Endothelial cell of umbilical vein (primary cell): ENCODE results near the gene RIPOR3. TPM values are rescaled to one million over a fixed set of nuclear protein-coding genes. Genes with fewer than 3 reads are reported as not detected.
A peak's percentile ranks its signal among the peaks of the same experiment; 100 is the strongest.

Experiments used
- BruUV-seq: library from RNA; stranded (reverse); fragments of 400-500 nt; replicated peaks from 2 replicates; lab custom pipeline; 2021; lab: Mats Ljungman, UMichigan
- CTCF ChIA-PET: fragments of 300-600, 350-600 bp; sonication (Branson Sonifier 250); formaldehyde crosslinking; loops from one replicate; lab custom pipeline; 2021; ENCODE audit warnings: antibody characterized with exemption, inconsistent platforms; lab: Charles Lee
- POLR2A ChIA-PET: fragments of 300-600, 350-600 bp; sonication (Branson Sonifier 250); formaldehyde crosslinking; loops from one replicate; lab custom pipeline; 2021; ENCODE audit warnings: antibody characterized with exemption, inconsistent platforms; lab: Charles Lee
- DNase-seq: peaks from one replicate; pipeline ENCODE4 v3.0.0-alpha.2; 2011; ENCODE audit warnings: low read depth, low spot score
- FAIRE-seq: peaks from 2 replicates; lab custom pipeline; 2011; peaks lifted over from hg19 to GRCh38; lab: Jason Lieb, UNC
- H2AFZ ChIP-seq: 2 replicates; pipeline ENCODE4 v1.6.0; 2012; ENCODE audit warnings: low read depth, low read length, control low read depth, inconsistent platforms
- H3K27ac ChIP-seq: 2 replicates; pipeline ENCODE4 v1.5.1; 2011; ENCODE audit warnings: low read depth, mild to moderate bottlenecking, control low read depth, low read length, moderate library complexity; ENCODE audit not compliant: insufficient read depth
- H3K27me3 ChIP-seq, 2 experiments: 2 replicates each; pipeline versions ENCODE4 v1.6.0 to v1.6.1; 2011; ENCODE audit warnings: low read length in 2 of 2, mixed read lengths in 1 of 2; ENCODE audit not compliant: control insufficient read depth in 2 of 2, insufficient read depth in 2 of 2
- H3K36me3 ChIP-seq, 2 experiments: 2 replicates in 1 of 2; 3 replicates in 1 of 2; pipeline ENCODE4 v1.5.1; 2011; ENCODE audit warnings: low read length in 2 of 2, mild to moderate bottlenecking in 1 of 2, moderate library complexity in 1 of 2; ENCODE audit not compliant: control insufficient read depth in 2 of 2, insufficient read depth in 2 of 2; ENCODE audit errors: extremely low read depth in 1 of 2
- H3K4me1 ChIP-seq: 3 replicates; pipeline ENCODE4 v1.5.1; 2011; ENCODE audit warnings: mild to moderate bottlenecking, low read length; ENCODE audit not compliant: control insufficient read depth, insufficient read depth; ENCODE audit errors: extremely low read depth
- H3K4me2 ChIP-seq: 2 replicates; pipeline ENCODE4 v1.6.1; 2011; ENCODE audit warnings: low read length, control low read depth, mixed read lengths; ENCODE audit not compliant: insufficient read depth
- H3K4me3 ChIP-seq, 3 experiments: fragments of 200-600 bp in 1 of 3; sonication (generic), shearing (Covaris generic) in 1 of 3; replicated peaks in 1 of 3; 2 replicates each; pipeline ENCODE4 v1.5.1; 2011 to 2016; ENCODE audit warnings: control low read depth in 3 of 3, low read length in 3 of 3, mild to moderate bottlenecking in 2 of 3, inconsistent platforms in 1 of 3, low read depth in 1 of 3, moderate library complexity in 1 of 3; ENCODE audit not compliant: insufficient read depth in 1 of 3
- H3K79me2 ChIP-seq: 2 replicates; pipeline ENCODE4 v1.6.0; 2012; ENCODE audit warnings: low read length, inconsistent platforms; ENCODE audit not compliant: control insufficient read depth, insufficient read depth
- H3K9ac ChIP-seq: replicated peaks from 2 replicates; pipeline ENCODE3; 2011; ENCODE audit warnings: low read length, control low read depth; ENCODE audit not compliant: insufficient read depth; ENCODE audit errors: extremely low read depth
- H3K9me1 ChIP-seq: replicated peaks from 3 replicates; pipeline ENCODE4 v1.6.0; 2011; ENCODE audit warnings: mild to moderate bottlenecking, low read length; ENCODE audit not compliant: control insufficient read depth, insufficient read depth; ENCODE audit errors: extremely low read depth
- H3K9me3 ChIP-seq: replicated peaks from 2 replicates; pipeline ENCODE4 v1.5.1; 2012; ENCODE audit warnings: low read length, inconsistent platforms; ENCODE audit not compliant: control insufficient read depth, insufficient read depth
- H4K20me1 ChIP-seq: replicated peaks from 2 replicates; pipeline ENCODE3; 2011; ENCODE audit warnings: mild to moderate bottlenecking, low read length; ENCODE audit not compliant: control insufficient read depth, insufficient read depth; ENCODE audit errors: extremely low read depth
- EZH2 ChIP-seq: IDR thresholded peaks from 2 replicates; pipeline ENCODE4 v1.6.1; 2012; ENCODE audit warnings: borderline replicate concordance, low read depth, mild to moderate bottlenecking, moderate library complexity, low read length, inconsistent platforms; ENCODE audit not compliant: severe bottlenecking
- GATA2 ChIP-seq: IDR thresholded peaks from 2 replicates; pipeline ENCODE4 v1.7.0; 2011; ENCODE audit warnings: low read depth, mild to moderate bottlenecking, moderate library complexity, mixed read lengths, low read length; ENCODE audit not compliant: insufficient read length, insufficient read depth
- JUN ChIP-seq: IDR thresholded peaks from 2 replicates; pipeline ENCODE4 v1.6.1; 2011; ENCODE audit warnings: borderline replicate concordance, low read depth; ENCODE audit not compliant: insufficient read length, insufficient read depth
- POLR2A ChIP-seq: IDR thresholded peaks from 2 replicates; pipeline ENCODE4 v1.6.1; 2012; ENCODE audit warnings: low read depth, mild to moderate bottlenecking, control low read depth, low read length
- dilution Hi-C: fragments of 300-500 bp; cut with MboI; formaldehyde crosslinking; loops from one replicate; pipeline ENCODE4 v1.15.0; 2019; ENCODE audit warnings: low sequenced_read_pairs; ENCODE audit not compliant: extremely low pct_ligation_motif_present
- intact Hi-C: fragments of 100-400 bp; cut with micrococcal nuclease; formaldehyde crosslinking; loops from one replicate; pipeline ENCODE4 v1.10.0; 2022
- polyA plus RNA-seq, 4 experiments: library from polyadenylated mRNA; depleted of rRNA in 3 of 4; stranded (reverse) in 3 of 4; unstranded in 1 of 4; fragments of >200 nt; gene quantifications; 2 replicates each; pipeline versions ENCODE4 v1.2.1 to v1.2.3, GENCODE V29; 2011 to 2012; ENCODE audit warnings: missing spikeins in 1 of 4
- total RNA-seq: library from RNA; stranded (reverse); gene quantifications from 2 replicates; pipeline ENCODE4 v1.2.3, GENCODE V29; 2021

The RIPOR3 gene
- total and polyA plus RNA-seq, 2 donors (not counting 3 experiments of a cell fraction or from before 2014, with no cell fraction given): not detected

- Histone ChIP-seq H3K36me3 (peaks cover 0 to 3% of the 10 kb centered on the region in 2 experiments), H3K9me1 (no peaks in the 10 kb centered on the region), H3K9me3 (no peaks in the 10 kb centered on the region), H3K27ac (peak overlapping the region; percentile 98), H3K4me1 (peaks cover 45% of the 10 kb centered on the region), H3K4me3 (no peak overlapping the region), H4K20me1 (no peaks in the 10 kb centered on the region), H3K27me3 (no peaks in the 10 kb centered on the region), H3K79me2 (peaks cover 79% of the 10 kb centered on the region), H3K9ac (no peak overlapping the region), H2AFZ (no peak overlapping the region), H3K4me2 (peak overlapping the region; percentile 8)
- TF ChIP-seq EZH2: no peak
- intact Hi-C loops (no loop called here), dilution Hi-C loops (no loop called here)
- no peak for DNase-seq
- ChIA-PET CTCF (interaction anchor here (12.9 kb wide), 1 partner anchor 15 kb away, joined by 99 read pairs; no protein-coding TSS in a partner anchor), POLR2A (interaction anchor here (0.6 to 1.0 kb wide), 2 partner anchors 18 to 30 kb away, joined by 3 to 4 read pairs; no protein-coding TSS in a partner anchor)
- FAIRE-seq: no peak
- BruUV-seq: no TSS peak
Measured at GRCh38 chr20:50543326-50543725, 148.0 kb downstream of the RIPOR3 start.

GRCh38 chr20:50541606-50542041 is 149.7 kb downstream of the RIPOR3 start:
- intact Hi-C loops: loop anchor here (1.0 kb wide), 4 partner anchors 20 to 70 kb away; partner anchors contain the start of gene PTPN1
- H3K27ac ChIP-seq: peak overlapping the region; percentile 98
- H3K9me1 ChIP-seq: no peaks in the 10 kb centered on the region
- H3K4me2 ChIP-seq: peak overlapping the region; percentile 77
- H3K79me2 ChIP-seq: peaks cover 78% of the 10 kb centered on the region
- H3K36me3 ChIP-seq: peaks cover 0 to 2% of the 10 kb centered on the region in 2 experiments
- peak overlapping the region in 1 of 3 experiments; percentile 34 for H3K4me3 ChIP-seq
- no peaks in the 10 kb centered on the region for H4K20me1 ChIP-seq
- H3K27me3 ChIP-seq: no peaks in the 10 kb centered on the region
- BruUV-seq: no TSS peak
- ChIA-PET CTCF (interaction anchor here (1.0 to 12.9 kb wide), 10 partner anchors 9 to 77 kb away, joined by 3 to 99 read pairs (median 6); no protein-coding TSS in a partner anchor), POLR2A (interaction anchor here (1.3 to 2.0 kb wide), 3 partner anchors 20 to 32 kb away, joined by 3 to 8 read pairs (median 7); partner anchors contain the start of gene PTPN1)
- dilution Hi-C loops: no loop called here
- H3K9ac ChIP-seq: peak overlapping the region; percentile 81
- peak; percentile 66 for DNase-seq
- no peak overlapping the region for H2AFZ ChIP-seq
- FAIRE-seq: no peak
- H3K9me3 ChIP-seq: no peaks in the 10 kb centered on the region
- peaks cover 51% of the 10 kb centered on the region for H3K4me1 ChIP-seq
- TF ChIP-seq JUN (peak; percentile 7), POLR2A (no peak), GATA2 (no peak)
